Measurements from ENCODE around the gene RAPH1. TPM values are rescaled to one million over a fixed set of nuclear protein-coding genes. Genes with fewer than 3 reads are reported as not detected.
"Not testable (repeated sequence)": the region's sequence is repeated elsewhere in the genome, so short reads cannot be mapped to it uniquely, and the experiment has no call there.

The RAPH1 gene
- total RNA-seq, 1 donor from 2014 or later, result 38.6 TPM

GRCh38 chr2:203548887-203549286 lies 13.8 kb upstream of the RAPH1 start:
- H3K36me3 Mint-ChIP-seq (ENCODE audit: unreplicated experiment), result no peaks in the 10 kb centered on the region
- no peak for TF ChIP-seq CTCF (IDR thresholded peaks at IDR 0.05)
- no peak for DNase-seq (ENCODE audit: extremely low spot score, unreplicated experiment)
- no peak overlapping the region for H3K27ac Mint-ChIP-seq (ENCODE audit: unreplicated experiment)
- H3K27me3 Mint-ChIP-seq (ENCODE audit: unreplicated experiment), result peaks cover 6% of the 10 kb centered on the region
- H3K4me3 Mint-ChIP-seq (ENCODE audit: unreplicated experiment), result no peak overlapping the region
- no peaks in the 10 kb centered on the region for H3K9me3 Mint-ChIP-seq (ENCODE audit: unreplicated experiment)
- H3K4me1 Mint-ChIP-seq (ENCODE audit: unreplicated experiment), result no peaks in the 10 kb centered on the region

GRCh38 chr2:203547356-203547755 lies 12.3 kb upstream of the RAPH1 start:
- no peak for DNase-seq (ENCODE audit: extremely low spot score, unreplicated experiment)
- Mint-ChIP-seq H3K27me3 (ENCODE audit: unreplicated experiment) (peaks cover 6% of the 10 kb centered on the region), H3K4me3 (ENCODE audit: unreplicated experiment) (no peak overlapping the region), H3K36me3 (ENCODE audit: unreplicated experiment) (no peaks in the 10 kb centered on the region), H3K4me1 (ENCODE audit: unreplicated experiment) (no peaks in the 10 kb centered on the region), H3K9me3 (ENCODE audit: unreplicated experiment) (no peaks in the 10 kb centered on the region), H3K27ac (ENCODE audit: unreplicated experiment) (no peak overlapping the region)
- no peak for TF ChIP-seq CTCF (IDR thresholded peaks at IDR 0.05)

- Mint-ChIP-seq H3K27ac (ENCODE audit: unreplicated experiment) (no peak overlapping the region), H3K9me3 (ENCODE audit: unreplicated experiment) (no peaks in the 10 kb centered on the region), H3K36me3 (ENCODE audit: unreplicated experiment) (no peaks in the 10 kb centered on the region), H3K4me3 (ENCODE audit: unreplicated experiment) (no peak overlapping the region), H3K27me3 (ENCODE audit: unreplicated experiment) (peaks cover 3% of the 10 kb centered on the region), H3K4me1 (ENCODE audit: unreplicated experiment) (no peaks in the 10 kb centered on the region)
- DNase-seq (ENCODE audit: extremely low spot score, unreplicated experiment), result no peak
- no peak for TF ChIP-seq CTCF (IDR thresholded peaks at IDR 0.05)
Measured at GRCh38 chr2:203544402-203544801, 9.3 kb upstream of the RAPH1 start.

- TF ChIP-seq CTCF (IDR thresholded peaks at IDR 0.05), result no peak
- no peaks in the 10 kb centered on the region for H3K36me3 Mint-ChIP-seq (ENCODE audit: unreplicated experiment)
- H3K9me3 Mint-ChIP-seq (ENCODE audit: unreplicated experiment), result no peaks in the 10 kb centered on the region
- DNase-seq (ENCODE audit: extremely low spot score, unreplicated experiment), result no peak
- H3K4me3 Mint-ChIP-seq (ENCODE audit: unreplicated experiment), result no peak overlapping the region
- peaks cover 3% of the 10 kb centered on the region for H3K27me3 Mint-ChIP-seq (ENCODE audit: unreplicated experiment)
- H3K27ac Mint-ChIP-seq (ENCODE audit: unreplicated experiment), result no peak overlapping the region
- no peaks in the 10 kb centered on the region for H3K4me1 Mint-ChIP-seq (ENCODE audit: unreplicated experiment)
Measured at GRCh38 chr2:203543898-203544328, 8.8 kb upstream of the RAPH1 start.

- H3K9me3 Mint-ChIP-seq (ENCODE audit: unreplicated experiment); H3K36me3 Mint-ChIP-seq (ENCODE audit: unreplicated experiment); H3K27me3 Mint-ChIP-seq (ENCODE audit: unreplicated experiment); DNase-seq (ENCODE audit: extremely low spot score, unreplicated experiment); H3K4me1 Mint-ChIP-seq (ENCODE audit: unreplicated experiment); H3K27ac Mint-ChIP-seq (ENCODE audit: unreplicated experiment); H3K4me3 Mint-ChIP-seq (ENCODE audit: unreplicated experiment): not testable (repeated sequence)
Measured at GRCh38 chr2:203540598-203540997, 5.5 kb upstream of the RAPH1 start.

- H3K9me3 Mint-ChIP-seq (ENCODE audit: unreplicated experiment); H3K27ac Mint-ChIP-seq (ENCODE audit: unreplicated experiment); H3K36me3 Mint-ChIP-seq (ENCODE audit: unreplicated experiment); DNase-seq (ENCODE audit: extremely low spot score, unreplicated experiment); H3K4me3 Mint-ChIP-seq (ENCODE audit: unreplicated experiment); H3K27me3 Mint-ChIP-seq (ENCODE audit: unreplicated experiment): not testable (repeated sequence)
- peaks cover 19% of the 10 kb centered on the region for H3K4me1 Mint-ChIP-seq (ENCODE audit: unreplicated experiment)
Measured at GRCh38 chr2:203538237-203538636, 3.1 kb upstream of the RAPH1 start.

- not testable (repeated sequence) for H3K36me3 Mint-ChIP-seq (ENCODE audit: unreplicated experiment); H3K9me3 Mint-ChIP-seq (ENCODE audit: unreplicated experiment); DNase-seq (ENCODE audit: extremely low spot score, unreplicated experiment); H3K27me3 Mint-ChIP-seq (ENCODE audit: unreplicated experiment); H3K4me3 Mint-ChIP-seq (ENCODE audit: unreplicated experiment)
- Mint-ChIP-seq H3K27ac (ENCODE audit: unreplicated experiment) (peak overlapping the region; percentile 92), H3K4me1 (ENCODE audit: unreplicated experiment) (peaks cover 30% of the 10 kb centered on the region)
Measured at GRCh38 chr2:203536586-203536951, 1.5 kb upstream of the RAPH1 start.

Measured in osteocyte (in vitro differentiated cells).